GM20000 (cell line): ENCODE data around the gene RNLS.

Source experiments
- DNase-seq: peaks from one replicate; pipeline ENCODE4 v3.0.0; 2012; ENCODE audit warnings: low spot score
- CTCF ChIP-seq: IDR thresholded peaks from 2 replicates; pipeline ENCODE4 v1.5.1; 2012; ENCODE audit warnings: mild to moderate bottlenecking, control low read depth; ENCODE audit errors: extremely low read depth, missing control alignments

The RNLS gene

DNA sequence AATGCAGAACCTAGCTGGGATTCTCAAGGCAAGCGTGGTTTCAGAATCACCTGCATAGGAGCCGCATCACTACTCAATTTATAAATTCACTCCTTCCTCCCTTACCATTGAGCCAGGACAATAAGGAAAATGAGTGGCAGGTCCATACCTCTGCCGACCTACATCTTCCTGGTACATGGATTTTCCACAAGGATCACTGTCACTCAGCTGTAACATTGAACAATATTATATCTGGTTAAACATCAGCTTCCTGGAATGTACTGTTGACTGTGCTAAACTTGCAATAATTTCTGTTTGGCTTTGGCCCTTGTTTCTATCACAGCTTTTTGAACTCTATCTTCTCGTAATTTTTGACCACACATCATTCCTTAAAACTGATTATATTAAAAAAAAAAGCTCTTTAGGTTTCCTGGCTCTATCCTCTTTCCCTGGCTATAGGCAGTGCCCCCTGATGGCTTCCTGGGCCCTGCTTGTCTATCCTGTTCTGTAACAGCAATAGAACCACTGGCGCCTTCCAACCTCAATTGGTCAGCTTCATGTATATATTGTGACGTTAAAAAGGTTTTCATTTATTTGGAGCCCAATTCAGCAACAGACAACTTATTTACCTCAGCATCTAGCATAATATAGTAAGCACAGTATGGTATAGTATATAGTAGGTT lies 59.2 kb downstream of the RNLS start:
- DNase-seq: no peak
- no peak for TF ChIP-seq CTCF

DNA sequence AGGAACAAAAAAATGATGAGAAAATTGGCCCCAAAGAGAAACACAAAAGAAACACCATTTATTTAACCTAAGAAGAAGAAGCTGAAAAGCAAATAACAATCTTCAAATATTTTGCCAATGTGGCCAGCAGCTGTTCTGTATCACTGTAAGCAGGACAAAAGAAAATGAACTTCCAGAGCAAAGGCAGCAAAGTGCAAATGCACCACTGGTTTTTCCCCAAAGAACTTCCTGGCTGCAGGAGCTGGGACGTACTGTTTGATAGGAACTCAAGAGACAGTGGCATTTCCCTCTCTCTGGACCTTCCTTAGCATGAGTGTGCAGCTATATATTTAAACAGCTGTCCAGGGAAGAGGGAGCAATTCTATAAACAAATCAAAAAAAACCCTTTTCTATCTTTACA lies 60.4 kb downstream of the RNLS start:
- no peak for TF ChIP-seq CTCF
- no peak for DNase-seq

DNA sequence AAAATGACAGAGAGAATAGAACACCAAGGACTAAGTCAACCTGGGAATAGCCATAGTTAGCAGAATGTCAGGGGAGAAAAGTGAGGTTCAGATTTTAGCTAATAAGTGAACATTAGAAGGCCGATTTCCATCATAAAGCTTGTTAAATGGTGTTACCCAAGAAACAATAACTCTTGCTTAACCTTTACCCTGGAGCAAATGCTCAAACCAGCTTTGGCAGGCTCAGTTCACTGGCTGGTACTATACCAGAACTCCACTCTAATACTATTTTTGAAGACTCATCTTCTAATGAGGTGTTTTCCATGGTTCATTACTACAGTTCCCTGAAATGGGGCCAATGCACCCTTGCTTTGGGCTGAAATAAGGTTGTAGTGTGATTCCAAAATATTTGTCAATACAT lies 61.3 kb downstream of the RNLS start:
- TF ChIP-seq CTCF: no peak
- no peak for DNase-seq

GRCh38 chr10:88515235-88515634 lies 67.9 kb downstream of the RNLS start:
- DNase-seq: no peak

GRCh38 chr10:88512599-88512998 lies 70.5 kb downstream of the RNLS start:
- no peak for TF ChIP-seq CTCF

More at GRCh38 chr10:88515235-88515634, 67.9 kb downstream of the RNLS start:
- TF ChIP-seq CTCF: no peak

GRCh38 chr10:88508796-88509195 lies 74.3 kb downstream of the RNLS start:
- TF ChIP-seq CTCF: no peak
- DNase-seq: no peak

More at GRCh38 chr10:88512599-88512998, 70.5 kb downstream of the RNLS start:
- DNase-seq: no peak

DNA sequence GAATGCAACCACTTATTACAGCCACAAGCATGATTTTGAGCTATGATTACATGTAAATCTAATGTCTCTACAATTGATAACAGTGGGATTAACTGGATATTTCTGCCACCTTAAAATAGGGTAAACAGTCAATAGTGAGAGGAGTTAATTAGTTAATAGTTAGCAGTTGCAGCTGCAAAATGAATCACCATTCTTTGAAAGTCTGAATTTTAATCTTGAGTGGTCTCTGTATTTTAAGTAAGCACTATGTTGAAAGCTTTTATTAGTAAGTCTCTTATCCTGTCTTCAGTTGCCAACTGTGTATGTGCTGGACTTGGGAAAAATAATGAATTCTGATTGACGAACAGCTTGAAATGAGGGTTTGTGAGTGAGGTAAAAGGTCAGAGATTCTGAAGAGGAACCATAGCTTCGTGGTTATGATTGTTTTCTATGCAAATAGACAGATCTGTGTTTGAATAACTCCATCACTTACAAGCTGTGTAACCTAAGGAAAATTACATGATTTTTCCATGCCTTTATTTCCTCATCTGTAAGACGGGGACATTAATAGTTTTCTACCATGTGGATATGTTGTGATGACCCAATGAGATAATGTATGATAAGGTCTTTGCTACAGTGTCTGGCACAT lies 75.2 kb downstream of the RNLS start:
- DNase-seq: no peak
- TF ChIP-seq CTCF: no peak
